NOMO-1 treated with dmso at 0.1 percent for 144 hours (cell line): Measurements from ENCODE around the gene CHID1.
A peak's percentile ranks its signal among the peaks of the same experiment; 100 is the strongest.

Source experiments
- DNase-seq: peaks from one replicate; lab custom pipeline; 2025; ENCODE audit not compliant: unreplicated experiment; lab: John Stamatoyannopoulos, UW

The CHID1 gene

DNA sequence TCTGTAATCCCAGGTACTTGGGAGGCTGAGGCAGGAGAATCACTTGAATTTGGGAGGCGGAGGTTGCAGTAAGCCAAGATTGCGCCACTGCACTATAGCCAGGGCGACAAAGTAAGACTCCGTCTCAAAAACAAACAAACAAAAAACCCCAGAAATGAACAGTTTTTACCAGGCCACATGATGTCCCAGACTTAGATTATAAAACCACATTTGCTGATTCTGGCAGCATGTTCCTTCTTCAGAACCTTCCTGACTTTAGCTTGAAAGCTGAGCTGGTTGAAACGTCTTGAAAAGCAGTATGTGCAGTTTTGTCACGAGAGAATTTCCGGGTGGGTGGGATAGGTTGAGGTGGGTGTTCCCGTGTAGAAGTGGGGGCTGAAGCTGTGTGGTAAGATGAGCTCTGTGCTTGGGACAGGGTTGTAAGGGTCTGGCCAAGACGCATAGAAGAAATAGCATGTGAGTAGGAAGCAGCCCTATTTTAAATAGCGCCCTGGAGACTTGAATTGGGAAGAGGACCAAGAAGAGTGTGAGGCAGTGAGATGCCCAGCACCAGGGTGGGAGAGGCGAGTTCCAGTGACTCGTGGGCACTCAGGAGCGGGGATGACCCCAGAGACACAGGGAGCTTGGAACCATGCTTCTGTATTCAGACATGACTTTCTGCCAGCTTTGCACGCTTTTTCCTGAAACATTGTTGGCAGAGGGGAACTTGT, 22.7 kb upstream of the CHID1 start:
- DNase-seq = no peak

- no peak for DNase-seq
These were observed 21.8 kb upstream of the CHID1 start for GRCh38 chr11:932435-932834.

DNA sequence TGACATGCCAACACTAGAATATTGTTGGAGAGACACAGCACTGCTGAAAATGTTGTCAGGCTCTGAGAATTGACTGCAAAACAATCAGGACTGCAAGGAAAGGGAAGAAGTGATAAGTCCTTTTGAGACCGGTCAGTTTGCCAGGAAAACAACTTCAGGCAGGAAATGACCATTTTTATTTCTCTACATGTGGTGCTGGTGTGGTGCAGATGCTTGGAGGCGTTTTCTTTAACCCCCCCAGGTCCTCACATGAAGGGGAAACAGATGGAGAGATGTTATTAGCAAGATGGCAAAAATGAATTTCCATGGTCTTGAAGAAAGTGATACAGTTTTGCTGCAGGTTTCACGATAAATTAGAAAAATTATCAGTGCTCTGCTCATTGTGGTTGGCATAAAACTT, 20.8 kb upstream of the CHID1 start:
- no peak for DNase-seq

- DNase-seq = no peak
These were observed 18.8 kb upstream of the CHID1 start for GRCh38 chr11:929405-929804.

- no peak for DNase-seq
These were observed 18.2 kb upstream of the CHID1 start for GRCh38 chr11:928786-929185.

DNA sequence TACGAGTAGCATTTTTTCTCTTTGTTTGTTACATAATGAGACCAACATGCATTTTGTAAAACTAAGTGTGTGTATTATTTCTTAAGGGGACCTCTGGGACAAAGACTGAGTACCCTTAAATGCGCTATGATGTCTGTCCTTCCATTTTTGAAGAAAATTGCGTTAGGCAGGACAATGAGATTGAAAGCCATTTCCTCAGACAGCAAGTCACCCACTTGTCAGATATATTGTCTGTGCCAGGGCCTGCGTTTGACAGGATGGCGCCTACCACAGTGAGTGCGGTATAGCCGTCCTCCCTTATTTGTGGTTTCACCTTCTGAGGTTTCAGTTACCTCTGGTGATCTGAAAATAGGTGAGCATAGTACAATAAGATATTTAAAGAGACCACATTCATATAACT, 17.3 kb upstream of the CHID1 start:
- DNase-seq = no peak

DNA sequence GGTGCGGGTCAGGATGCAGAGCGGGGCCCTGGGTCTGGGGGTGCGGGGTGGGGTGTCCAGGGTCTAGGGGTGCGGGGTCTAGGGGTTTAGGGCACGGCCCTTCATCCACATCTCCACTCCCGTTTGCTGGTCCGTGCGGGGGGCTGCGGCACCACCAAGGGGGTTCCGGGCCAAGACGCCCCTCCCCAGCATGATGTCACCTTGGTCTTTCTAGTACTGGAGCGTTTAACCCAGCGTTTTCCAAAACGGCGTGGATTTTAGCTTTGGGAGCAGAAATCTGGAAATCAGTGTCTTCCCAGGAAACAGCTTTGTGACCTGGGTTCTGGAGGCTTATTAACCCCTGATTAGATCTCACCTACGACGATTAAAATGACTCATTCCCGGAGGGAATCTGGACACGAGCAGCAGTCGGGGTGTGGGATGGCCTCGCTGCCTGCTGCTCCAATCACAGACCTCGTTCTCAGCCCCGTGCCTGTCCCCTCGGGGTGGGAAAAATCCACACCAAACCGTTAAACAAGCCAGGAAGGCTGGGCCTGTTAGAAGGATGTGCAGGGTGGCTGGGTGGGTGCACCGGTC, 15.8 kb upstream of the CHID1 start:
- no peak for DNase-seq

DNA sequence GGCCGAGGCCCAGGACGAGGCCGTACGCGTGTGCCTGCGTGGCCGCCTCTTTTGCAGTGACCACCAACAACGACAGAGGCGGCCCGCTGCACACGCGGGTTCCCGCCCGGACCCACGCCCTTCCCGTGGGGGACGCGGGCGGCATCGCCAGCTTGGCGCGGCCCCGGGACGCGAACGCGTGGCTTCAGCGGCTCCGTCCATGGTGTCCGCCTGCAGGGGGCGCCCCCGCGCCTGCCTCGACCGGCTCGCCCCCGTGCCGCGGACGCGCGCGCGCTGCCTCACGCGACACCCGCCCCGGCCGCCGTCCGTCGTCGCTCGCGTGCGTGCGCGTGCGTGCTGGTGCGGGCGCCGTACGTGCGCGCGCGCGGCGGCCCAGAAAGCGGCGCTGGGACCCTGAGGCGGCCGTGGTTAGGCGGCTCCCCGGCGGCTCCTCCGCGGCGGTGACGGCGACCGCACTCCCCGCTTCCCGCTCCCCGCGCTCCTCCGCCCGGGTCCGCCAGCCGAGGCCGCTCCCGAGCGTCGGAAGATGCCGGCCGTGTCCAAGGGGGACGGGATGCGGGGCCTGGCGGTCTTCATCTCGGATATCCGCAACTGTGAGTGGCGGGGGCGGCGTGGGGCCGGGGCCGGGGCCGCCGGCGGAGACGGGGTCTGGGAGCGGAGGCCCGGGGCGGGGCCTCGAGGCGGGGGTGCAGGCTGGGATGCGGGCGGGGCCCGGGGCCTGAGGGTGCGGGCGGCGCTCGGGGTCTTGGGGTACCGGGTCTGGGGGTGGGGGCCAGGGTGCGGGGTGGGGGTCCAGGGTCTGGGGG, 15.1 kb upstream of the CHID1 start, which contains the start of gene AP2A2:
TSS of gene AP2A2 (plus strand) at position 375 of the 806 bp plus-strand sequence. CDS start at position 527, 152 bp downstream.
- DNase-seq = peak; percentile 53

DNA sequence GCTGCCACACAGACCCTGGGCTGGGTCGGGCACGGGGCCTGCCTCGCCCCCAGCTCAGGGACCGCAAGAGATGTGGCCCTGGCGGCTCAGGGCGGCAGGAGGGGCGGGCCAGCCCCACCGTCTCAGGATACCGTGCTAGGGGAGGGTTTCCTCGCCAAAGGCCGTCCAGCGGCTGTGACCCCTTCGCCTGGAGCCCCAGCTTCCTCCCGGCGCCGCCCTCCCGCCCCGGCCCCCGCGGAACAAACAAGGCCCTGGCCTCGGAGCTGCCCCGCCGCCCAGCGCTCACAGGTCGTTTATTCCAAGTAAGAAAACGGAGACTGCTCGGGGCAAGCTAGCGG, 14.5 kb upstream of the CHID1 start:
- no peak for DNase-seq

DNA sequence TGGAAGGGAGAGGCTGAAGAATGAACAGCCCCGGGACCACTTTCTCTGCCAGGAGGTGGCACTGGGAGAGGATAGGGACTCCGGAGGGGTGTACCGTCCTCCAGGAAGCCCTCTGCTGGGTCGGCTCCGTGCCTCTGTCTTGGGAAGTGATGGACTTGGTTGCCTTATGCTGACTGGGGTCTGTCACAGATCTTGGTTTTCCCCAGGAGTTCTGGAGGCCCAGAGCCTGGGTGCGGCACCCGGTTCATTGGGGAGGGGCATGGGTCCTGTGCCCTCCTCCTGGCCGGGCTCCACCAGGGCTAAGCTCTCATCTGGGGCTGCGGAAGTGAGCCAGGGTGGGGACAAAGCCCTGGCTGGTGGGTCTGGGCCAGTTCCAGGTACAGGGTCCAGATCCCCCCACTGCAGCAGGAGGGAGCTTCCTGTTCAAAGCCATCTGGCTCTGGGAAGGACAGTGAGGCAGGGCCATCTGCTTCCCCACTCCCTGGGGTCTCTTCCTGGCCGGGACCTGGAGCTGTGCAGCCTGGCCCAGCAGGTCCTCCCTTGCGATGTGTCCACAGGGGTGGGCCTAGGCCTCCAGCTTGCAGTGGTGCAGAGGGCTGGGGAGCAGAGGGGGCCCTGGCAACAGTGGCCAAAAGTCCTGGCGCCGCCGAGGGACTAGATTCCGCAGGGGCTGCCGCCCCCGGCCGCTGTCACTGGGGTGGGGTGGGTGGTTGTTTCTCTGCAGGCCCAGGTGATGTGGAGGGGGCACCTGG, 14.0 kb upstream of the CHID1 start:
- DNase-seq = no peak

GRCh38 chr11:923691-924405, 13.2 kb upstream of the CHID1 start:
- no peak for DNase-seq

GRCh38 chr11:921921-922678, 11.5 kb upstream of the CHID1 start:
- DNase-seq = no peak

DNA sequence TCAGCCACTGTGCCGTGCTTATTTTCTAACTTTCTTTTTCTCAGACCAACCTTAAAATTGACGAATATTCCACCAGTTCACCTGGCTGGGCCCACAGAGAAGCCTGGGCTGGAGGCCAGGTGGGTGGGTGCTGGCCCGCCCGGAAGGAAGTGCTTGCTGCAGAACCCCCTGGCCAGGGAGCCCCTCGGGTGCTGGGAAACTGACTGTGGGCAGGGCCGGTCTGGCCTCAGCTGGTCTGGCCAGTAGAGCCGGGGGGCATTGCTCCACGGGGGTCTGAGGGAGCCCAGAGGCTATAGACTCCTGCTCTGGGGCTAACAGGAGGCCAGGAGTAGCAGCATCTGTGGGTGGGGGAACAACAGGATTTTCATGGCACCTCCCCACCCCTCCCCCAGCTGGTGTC, 6.8 kb upstream of the CHID1 start:
- DNase-seq = no peak

GRCh38 chr11:914747-915501, 4.3 kb upstream of the CHID1 start:
- DNase-seq = no peak

DNA sequence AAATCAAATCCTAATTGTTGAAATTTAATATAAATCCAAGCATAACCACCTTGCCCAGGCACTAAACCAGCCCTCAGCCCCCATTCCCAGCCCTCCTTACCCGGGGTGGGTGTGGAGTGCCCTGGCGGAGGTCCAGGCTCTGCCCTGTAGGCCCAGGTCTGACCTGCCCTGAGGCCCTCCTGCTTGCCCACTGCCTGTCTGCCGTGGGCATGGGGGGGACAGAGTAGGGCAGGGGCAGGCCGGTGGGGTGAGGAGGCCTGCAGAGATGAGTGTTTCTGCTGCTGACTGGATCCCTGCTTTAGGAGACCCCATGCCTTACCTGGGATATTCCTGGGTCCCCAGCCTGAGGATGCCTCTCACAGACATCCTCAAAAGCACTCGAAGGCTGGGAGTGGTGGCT, 3.6 kb upstream of the CHID1 start:
- no peak for DNase-seq

DNA sequence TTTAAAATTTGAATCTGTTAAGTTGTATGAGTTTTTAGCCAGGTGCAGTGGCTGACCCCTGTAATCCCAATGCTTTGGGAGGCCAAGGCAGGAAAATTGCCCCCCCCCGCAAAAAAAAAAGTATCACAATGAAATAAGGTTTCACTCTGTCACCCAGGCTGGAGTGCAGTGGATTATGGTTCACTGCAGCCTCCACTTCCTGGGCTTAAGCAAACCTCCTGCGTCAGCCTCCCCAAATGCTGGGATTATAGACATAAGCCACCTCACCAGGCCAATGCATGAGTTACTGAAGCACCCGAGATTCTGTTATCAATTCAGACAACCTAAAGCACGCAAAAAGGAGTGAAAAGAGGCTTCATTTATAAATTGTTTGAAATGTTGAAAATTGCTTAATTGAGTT, 2.4 kb upstream of the CHID1 start:
- DNase-seq = no peak

DNA sequence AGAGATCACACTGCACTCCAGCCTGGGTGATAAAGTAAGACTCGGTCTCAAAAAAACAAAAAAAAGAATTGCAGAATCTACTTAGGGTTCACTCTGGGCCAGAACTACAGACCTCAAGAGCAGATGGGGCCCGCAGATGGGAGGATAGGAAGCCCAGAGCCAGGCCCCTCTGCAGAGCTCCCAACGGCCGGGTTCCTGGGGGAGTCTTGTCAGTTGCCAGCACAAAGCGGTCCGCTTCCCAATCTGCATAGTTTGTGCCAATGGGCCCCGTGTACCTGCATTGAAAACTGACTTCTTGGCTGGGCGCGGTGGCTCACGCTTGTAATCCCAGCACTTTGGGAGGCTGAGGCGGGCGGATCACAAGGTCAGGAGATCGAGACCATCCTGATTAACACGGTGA, 1.7 kb upstream of the CHID1 start:
- no peak for DNase-seq

DNA sequence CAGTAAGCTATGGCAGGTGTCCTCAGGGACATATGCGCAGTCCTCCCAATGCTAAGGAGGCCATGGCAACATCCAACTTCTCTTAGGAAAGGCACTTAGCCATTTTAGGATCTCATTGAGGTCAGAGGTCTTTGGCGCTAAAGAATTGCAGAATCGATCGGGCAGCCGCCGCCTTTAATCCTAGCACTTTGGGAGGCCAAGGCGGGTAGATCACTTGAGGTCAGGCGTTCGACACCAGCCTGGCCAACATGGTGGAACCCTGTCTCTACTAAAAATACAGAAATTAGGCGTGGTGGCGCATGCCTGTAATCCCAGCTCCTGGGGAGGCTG, 1.2 kb upstream of the CHID1 start:
- DNase-seq = no peak

DNA sequence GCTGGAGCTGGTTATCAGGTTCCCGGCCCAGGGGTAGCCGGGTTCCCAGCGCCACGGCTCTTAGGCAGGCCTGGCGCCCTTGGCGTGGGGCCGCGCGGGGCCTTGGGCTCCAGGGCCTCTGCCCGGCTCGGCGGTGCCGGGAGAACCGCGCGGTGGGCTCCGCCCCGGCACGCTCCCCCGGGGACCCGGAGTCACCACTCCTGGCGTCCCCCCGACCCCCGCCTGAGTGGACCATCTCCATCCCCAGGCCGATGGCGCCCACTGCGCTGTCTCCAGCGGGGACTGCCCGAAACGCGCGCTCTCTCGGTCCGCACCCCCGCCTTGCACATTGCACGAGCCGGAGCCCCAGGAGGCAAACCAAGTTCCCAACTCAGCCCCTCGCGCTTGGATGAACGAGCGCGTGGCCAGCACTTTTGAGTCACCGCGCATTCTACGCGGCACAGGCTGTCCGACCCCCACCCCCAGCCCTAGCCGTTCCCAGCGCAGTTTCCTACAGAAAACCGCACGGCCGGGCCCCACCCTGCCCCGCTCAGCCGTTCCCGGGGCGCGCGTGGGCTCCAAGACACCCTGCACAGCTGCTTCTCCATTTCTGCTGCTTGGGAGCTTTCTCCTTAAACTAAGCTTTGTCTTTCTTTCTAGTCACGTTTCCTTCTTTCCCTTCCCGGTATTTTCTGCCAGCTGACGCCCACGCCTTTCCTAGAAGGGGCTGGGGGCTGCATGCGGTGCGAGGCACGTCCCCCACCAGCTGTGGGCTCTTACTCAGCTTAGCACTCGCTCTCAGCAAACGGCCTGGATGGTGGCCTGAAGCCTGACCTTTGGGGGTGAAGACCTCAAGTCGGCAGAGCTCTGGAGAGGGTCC, 650 bp upstream of the CHID1 start:
- no peak for DNase-seq
